ENCODE data around the gene TTYH2. TPM values are rescaled to one million over a fixed set of nuclear protein-coding genes. Genes with fewer than 3 reads are reported as not detected.
A peak's percentile ranks its signal among the peaks of the same experiment; 100 is the strongest.

Gene TTYH2
- polyA plus RNA-seq, 3 donors, result 12.3 to 57.4 (median 18.7) TPM

DNA sequence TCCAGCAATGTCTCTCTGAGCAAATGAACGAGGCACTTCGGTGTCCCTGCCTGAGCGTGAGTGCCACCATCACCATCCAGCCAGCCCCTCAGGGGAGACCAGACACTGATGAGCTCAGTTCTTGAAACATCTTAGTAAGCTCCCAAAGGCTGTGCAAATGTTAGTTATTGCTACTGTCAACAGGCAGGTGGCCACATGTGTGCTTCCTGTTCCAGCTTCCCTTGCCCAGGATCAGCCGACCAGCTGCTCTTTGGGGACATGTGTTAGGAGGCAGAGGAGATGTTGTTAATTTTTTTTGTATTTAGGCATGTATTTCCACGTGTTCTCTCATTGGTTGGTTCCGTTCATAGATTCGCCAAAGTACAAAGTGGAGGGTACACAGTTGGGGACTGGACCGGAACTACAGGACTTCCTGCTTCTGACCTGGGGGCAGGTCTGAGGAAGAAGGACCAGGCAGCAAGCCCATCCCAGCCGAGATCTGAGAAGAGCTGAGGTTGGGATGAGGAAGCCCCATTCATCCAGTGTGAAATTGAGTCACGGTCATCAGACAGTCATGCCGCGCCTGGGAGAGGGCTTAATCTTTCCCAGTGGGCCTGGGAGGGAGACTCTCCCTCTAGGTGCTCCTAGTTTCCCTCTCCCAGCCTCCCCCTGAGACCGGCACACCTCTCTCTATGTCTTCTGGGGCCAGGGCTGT, 3.8 kb downstream of the TTYH2 start:
- Histone ChIP-seq H3K4me3 (replicated peaks in 1 of 3; ENCODE audit: low read depth in 2 of 3, low read length in 3 of 3) (no peak overlapping the region), H3K27ac (ENCODE audit: low read depth in 1 of 2, low read length in 2 of 2) (no peak overlapping the region), H3K79me2 (ENCODE audit: insufficient read depth, low read length) (peaks cover 65% of the 10 kb centered on the region), H3K4me2 (replicated peaks; ENCODE audit: extremely low read depth, low read length, poor library complexity, severe bottlenecking) (no peak overlapping the region), H3K4me1 (ENCODE audit: control insufficient read depth in 1 of 2, insufficient read depth in 2 of 2, low read length in 2 of 2) (peaks cover 44 to 63% of the 10 kb centered on the region in 2 donors), H2AFZ (ENCODE audit: insufficient read depth, low read depth, low read length, poor library complexity, severe bottlenecking) (no peak overlapping the region), H3K9ac (ENCODE audit: insufficient read depth, low read length, poor library complexity, severe bottlenecking) (no peak overlapping the region), H3K36me3 (replicated peaks in 1 of 2; ENCODE audit: control insufficient read depth in 1 of 2, insufficient read depth in 2 of 2, low read length in 2 of 2) (peaks cover 17 to 35% of the 10 kb centered on the region in 2 donors), H4K20me1 (ENCODE audit: insufficient read depth, low read length) (peaks cover 87% of the 10 kb centered on the region), H3K27me3 (ENCODE audit: control insufficient read depth in 2 of 2, insufficient read depth in 2 of 2, low read length in 2 of 2) (no peaks in the 10 kb centered on the region), H3K9me3 (replicated peaks in 1 of 2; ENCODE audit: control insufficient read depth in 1 of 2, insufficient read depth in 1 of 2, low read length in 2 of 2) (no peaks in the 10 kb centered on the region)
- Mint-ChIP-seq H3K4me3 (no peak overlapping the region), H3K4me1 (peaks cover 65% of the 10 kb centered on the region), H3K9me3 (no peaks in the 10 kb centered on the region), H3K27ac (peak overlapping the region in 2 of 7 donors; percentile 46 to 53), H3K27me3 (ENCODE audit: low read depth in 3 of 3) (peaks cover 0 to 2% (median 0%) of the 10 kb centered on the region in 3 donors), H3K36me3 (peaks cover 25 to 48% of the 10 kb centered on the region in 2 donors)
- WGBS (ENCODE audit: insufficient coverage), result 50% methylated on average over 7 of the region's 13 CpGs
- TF ChIP-seq, protein P1, sequence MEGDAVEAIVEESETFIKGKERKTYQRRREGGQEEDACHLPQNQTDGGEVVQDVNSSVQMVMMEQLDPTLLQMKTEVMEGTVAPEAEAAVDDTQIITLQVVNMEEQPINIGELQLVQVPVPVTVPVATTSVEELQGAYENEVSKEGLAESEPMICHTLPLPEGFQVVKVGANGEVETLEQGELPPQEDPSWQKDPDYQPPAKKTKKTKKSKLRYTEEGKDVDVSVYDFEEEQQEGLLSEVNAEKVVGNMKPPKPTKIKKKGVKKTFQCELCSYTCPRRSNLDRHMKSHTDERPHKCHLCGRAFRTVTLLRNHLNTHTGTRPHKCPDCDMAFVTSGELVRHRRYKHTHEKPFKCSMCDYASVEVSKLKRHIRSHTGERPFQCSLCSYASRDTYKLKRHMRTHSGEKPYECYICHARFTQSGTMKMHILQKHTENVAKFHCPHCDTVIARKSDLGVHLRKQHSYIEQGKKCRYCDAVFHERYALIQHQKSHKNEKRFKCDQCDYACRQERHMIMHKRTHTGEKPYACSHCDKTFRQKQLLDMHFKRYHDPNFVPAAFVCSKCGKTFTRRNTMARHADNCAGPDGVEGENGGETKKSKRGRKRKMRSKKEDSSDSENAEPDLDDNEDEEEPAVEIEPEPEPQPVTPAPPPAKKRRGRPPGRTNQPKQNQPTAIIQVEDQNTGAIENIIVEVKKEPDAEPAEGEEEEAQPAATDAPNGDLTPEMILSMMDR (IDR thresholded peaks at IDR 0.05), result no peak
- DNase-seq, result peak in 1 of 3 donors; percentile 21
- intact Hi-C loops (cut with micrococcal nuclease), result no loop called here

DNA sequence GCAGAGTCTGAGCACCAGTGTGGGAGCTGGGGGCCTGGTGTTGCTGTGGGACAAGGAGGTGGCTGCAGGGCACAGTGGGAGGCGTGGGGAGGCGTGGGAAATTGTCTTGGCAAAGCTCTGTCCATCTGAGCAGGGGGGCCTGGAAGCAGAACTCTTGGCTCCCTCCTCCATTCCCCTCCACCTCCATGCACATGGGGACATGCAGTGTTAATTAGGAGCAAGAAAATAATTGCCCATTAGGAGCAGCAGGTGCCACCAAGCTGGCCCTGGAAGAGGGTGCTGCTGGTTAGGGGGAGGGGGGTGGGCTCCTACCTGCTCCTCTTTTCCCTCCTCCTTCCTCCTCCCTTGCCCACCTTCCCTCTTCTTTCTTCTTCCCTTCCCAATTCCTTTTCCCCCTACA, 4.5 kb downstream of the TTYH2 start:
- intact Hi-C loops (cut with micrococcal nuclease), result no loop called here
- no peak overlapping the region for H3K4me3 ChIP-seq (replicated peaks in 1 of 3; ENCODE audit: low read depth in 2 of 3, low read length in 3 of 3)
- Mint-ChIP-seq H3K27me3 (ENCODE audit: low read depth in 3 of 3) (peaks cover 0 to 2% (median 2%) of the 10 kb centered on the region in 3 donors), H3K4me1 (peaks cover 61% of the 10 kb centered on the region), H3K27ac (no peak overlapping the region), H3K9me3 (no peaks in the 10 kb centered on the region), H3K36me3 (peaks cover 32 to 55% of the 10 kb centered on the region in 2 donors), H3K4me3 (no peak overlapping the region)
- H3K9me3 ChIP-seq (replicated peaks in 1 of 2; ENCODE audit: control insufficient read depth in 1 of 2, insufficient read depth in 1 of 2, low read length in 2 of 2), result no peaks in the 10 kb centered on the region
- H3K36me3 ChIP-seq (replicated peaks in 1 of 2; ENCODE audit: control insufficient read depth in 1 of 2, insufficient read depth in 2 of 2, low read length in 2 of 2), result peaks cover 24 to 42% of the 10 kb centered on the region in 2 donors
- no peak overlapping the region for H3K27ac ChIP-seq (ENCODE audit: low read depth in 1 of 2, low read length in 2 of 2)
- peaks cover 88% of the 10 kb centered on the region for H4K20me1 ChIP-seq (ENCODE audit: insufficient read depth, low read length)
- H3K27me3 ChIP-seq (ENCODE audit: control insufficient read depth in 2 of 2, insufficient read depth in 2 of 2, low read length in 2 of 2), result no peaks in the 10 kb centered on the region
- WGBS (ENCODE audit: insufficient coverage), result no CpG with 5 or more reads among the region's 2 CpGs
- no peak overlapping the region for H3K4me2 ChIP-seq (replicated peaks; ENCODE audit: extremely low read depth, low read length, poor library complexity, severe bottlenecking)
- peaks cover 44 to 57% of the 10 kb centered on the region in 2 donors for H3K4me1 ChIP-seq (ENCODE audit: control insufficient read depth in 1 of 2, insufficient read depth in 2 of 2, low read length in 2 of 2)
- peaks cover 62% of the 10 kb centered on the region for H3K79me2 ChIP-seq (ENCODE audit: insufficient read depth, low read length)
- no peak overlapping the region for H2AFZ ChIP-seq (ENCODE audit: insufficient read depth, low read depth, low read length, poor library complexity, severe bottlenecking)
- H3K9ac ChIP-seq (ENCODE audit: insufficient read depth, low read length, poor library complexity, severe bottlenecking), result no peak overlapping the region
- no peak for DNase-seq
- TF ChIP-seq, protein P1 (IDR thresholded peaks at IDR 0.05), result no peak
